ENCODE results near the gene MMD2. TPM values are rescaled to one million over a fixed set of nuclear protein-coding genes. Genes with fewer than 3 reads are reported as not detected.
"Not testable (repeated sequence)": the region's sequence is repeated elsewhere in the genome, so short reads cannot be mapped to it uniquely, and the experiment has no call there.

MMD2 gene
- total RNA-seq: not detected

DNA sequence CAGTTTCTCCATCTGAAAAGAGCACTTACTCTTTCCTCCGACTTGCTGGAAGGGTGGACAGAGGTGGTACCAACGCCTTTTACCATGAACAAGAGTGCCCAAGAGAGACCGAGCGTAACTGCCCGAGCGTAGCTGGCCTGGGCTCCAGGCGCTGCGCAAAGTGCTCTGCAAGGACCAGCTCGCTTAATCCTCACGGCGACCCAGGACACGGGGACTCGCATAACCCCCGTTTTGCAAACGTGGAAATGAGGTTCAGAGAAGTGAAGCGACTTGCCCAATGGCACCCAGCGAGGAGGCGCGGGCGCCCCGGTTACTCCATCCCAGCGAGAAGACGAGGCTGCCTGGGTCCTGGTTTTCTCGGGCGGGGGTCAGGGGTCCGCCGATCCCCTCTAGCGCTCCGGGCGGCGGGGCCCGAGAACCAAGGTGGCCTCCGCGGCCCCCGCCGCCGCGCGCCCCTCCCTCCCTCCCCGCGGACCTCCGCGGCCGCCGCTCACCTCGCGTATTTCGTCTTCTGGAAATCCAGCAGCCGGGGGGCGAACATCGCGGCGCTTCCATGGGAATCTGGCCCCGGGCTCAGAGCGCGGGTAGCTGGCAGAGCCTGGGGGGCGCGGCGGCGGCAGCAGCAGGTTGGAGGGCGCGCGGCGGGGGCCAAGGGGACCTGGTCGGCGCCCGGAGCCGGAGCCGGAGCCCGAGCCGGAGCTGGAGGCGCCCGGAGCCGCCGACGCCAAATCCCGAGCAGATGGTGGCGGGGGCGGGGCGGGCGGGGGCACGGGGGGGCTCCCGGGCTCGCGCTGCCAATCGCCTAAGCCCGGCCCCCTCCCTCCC is at the start of gene MMD2:
MMD2 (minus strand) TSS at position 711 of the 825 bp plus-strand sequence; CDS start at position 541, 170 bp downstream.
- Mint-ChIP-seq H3K4me1 (ENCODE audit: low read depth) (peaks cover 5% of the 10 kb centered on the region), H3K27me3 (ENCODE audit: low read depth) (peaks cover 55% of the 10 kb centered on the region), H3K36me3 (ENCODE audit: insufficient read depth) (no peaks in the 10 kb centered on the region), H3K4me3 (peak within 1 kb of the TSS; percentile 72), H3K9me3 (no peaks in the 10 kb centered on the region)
- ATAC-seq (peak in 1 of 2 donors; percentile 34), DNase-seq (no peak)

GRCh38 chr7:5005066-5005465 is 46.1 kb upstream of the MMD2 start:
- Mint-ChIP-seq H3K4me1 (ENCODE audit: low read depth) (no peaks in the 10 kb centered on the region), H3K36me3 (ENCODE audit: insufficient read depth) (peaks cover 47% of the 10 kb centered on the region), H3K4me3 (no peak overlapping the region), H3K27me3 (ENCODE audit: low read depth) (no peaks in the 10 kb centered on the region), H3K9me3 (peaks cover 5% of the 10 kb centered on the region)
- ATAC-seq: no peak
- DNase-seq: no peak

- H3K36me3 Mint-ChIP-seq (ENCODE audit: insufficient read depth): peaks cover 41% of the 10 kb centered on the region
- H3K4me3 Mint-ChIP-seq: no peak overlapping the region
- ATAC-seq: no peak
- H3K4me1 Mint-ChIP-seq (ENCODE audit: low read depth): peaks cover 5% of the 10 kb centered on the region
- H3K9me3 Mint-ChIP-seq: no peaks in the 10 kb centered on the region
- H3K27me3 Mint-ChIP-seq (ENCODE audit: low read depth): no peaks in the 10 kb centered on the region
- no peak for DNase-seq
Observed at GRCh38 chr7:5001911-5002310, 42.9 kb upstream of the MMD2 start.

GRCh38 chr7:5001003-5001402 is 42.0 kb upstream of the MMD2 start:
- ATAC-seq (no peak), DNase-seq (no peak)
- Mint-ChIP-seq H3K9me3 (no peaks in the 10 kb centered on the region), H3K27me3 (ENCODE audit: low read depth) (no peaks in the 10 kb centered on the region), H3K4me3 (no peak overlapping the region), H3K36me3 (ENCODE audit: insufficient read depth) (peaks cover 41% of the 10 kb centered on the region), H3K4me1 (ENCODE audit: low read depth) (peaks cover 5% of the 10 kb centered on the region)

DNA sequence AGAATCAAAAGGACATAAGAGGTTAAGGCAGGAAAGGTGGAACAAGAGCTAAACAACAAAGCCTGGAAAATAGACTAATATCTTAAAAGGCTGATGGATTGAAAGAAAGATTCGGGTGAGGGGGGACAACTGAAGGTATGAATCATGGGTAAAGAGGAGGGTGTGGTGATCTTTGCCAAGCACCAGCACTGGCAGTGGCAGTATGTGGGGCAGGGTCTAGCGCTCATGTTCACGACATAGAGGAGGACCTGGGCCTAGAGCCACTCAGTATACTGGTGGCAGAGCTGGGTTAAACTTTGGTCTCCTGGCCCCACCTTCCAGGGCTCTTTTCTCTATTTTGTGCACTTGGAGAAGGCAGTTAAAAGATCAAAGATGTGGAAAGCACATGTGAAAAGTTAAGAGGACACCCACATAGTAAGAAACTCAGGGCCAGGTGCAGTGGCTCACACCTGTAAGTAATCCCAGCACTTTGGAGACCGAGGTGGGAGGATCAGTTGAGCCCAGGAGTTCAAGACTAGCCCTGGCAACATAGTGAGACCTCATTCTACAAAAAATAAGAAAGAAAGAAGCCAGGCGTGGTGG is 40.5 kb upstream of the MMD2 start:
- ATAC-seq: peak in 1 of 2 donors; percentile 50
- peaks cover 38% of the 10 kb centered on the region for H3K36me3 Mint-ChIP-seq (ENCODE audit: insufficient read depth)

DNA sequence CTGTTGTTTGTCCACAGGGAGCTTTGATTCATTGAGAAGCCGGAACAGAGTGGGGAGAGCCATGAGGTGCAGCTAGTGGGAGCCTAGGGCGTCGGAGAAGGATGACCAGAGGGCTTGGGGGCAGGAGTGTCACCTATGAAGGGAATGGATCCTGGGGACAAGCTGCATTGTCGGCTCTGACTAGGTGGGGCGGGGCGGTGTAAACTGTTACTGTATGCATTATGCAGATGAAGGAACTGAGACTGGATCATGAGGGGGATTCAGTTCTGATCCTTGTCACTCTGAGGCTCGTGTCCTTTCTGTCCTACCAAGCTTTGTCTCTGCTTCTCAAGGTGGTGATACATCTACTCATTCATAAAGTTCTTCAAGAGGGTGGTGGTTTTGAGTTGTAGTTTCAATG is 39.9 kb upstream of the MMD2 start:
- Mint-ChIP-seq H3K4me3 (no peak overlapping the region), H3K27me3 (ENCODE audit: low read depth) (no peaks in the 10 kb centered on the region), H3K4me1 (ENCODE audit: low read depth) (peaks cover 5% of the 10 kb centered on the region), H3K9me3 (no peaks in the 10 kb centered on the region), H3K36me3 (ENCODE audit: insufficient read depth) (peaks cover 35% of the 10 kb centered on the region)
- DNase-seq (no peak), ATAC-seq (peak; percentile 48 to 56)

More for the DNA sequence above, 40.5 kb upstream of the MMD2 start:
- Mint-ChIP-seq H3K9me3 (no peaks in the 10 kb centered on the region), H3K27me3 (ENCODE audit: low read depth) (no peaks in the 10 kb centered on the region), H3K4me1 (ENCODE audit: low read depth) (peaks cover 5% of the 10 kb centered on the region), H3K4me3 (no peak overlapping the region)
- no peak for DNase-seq

DNA sequence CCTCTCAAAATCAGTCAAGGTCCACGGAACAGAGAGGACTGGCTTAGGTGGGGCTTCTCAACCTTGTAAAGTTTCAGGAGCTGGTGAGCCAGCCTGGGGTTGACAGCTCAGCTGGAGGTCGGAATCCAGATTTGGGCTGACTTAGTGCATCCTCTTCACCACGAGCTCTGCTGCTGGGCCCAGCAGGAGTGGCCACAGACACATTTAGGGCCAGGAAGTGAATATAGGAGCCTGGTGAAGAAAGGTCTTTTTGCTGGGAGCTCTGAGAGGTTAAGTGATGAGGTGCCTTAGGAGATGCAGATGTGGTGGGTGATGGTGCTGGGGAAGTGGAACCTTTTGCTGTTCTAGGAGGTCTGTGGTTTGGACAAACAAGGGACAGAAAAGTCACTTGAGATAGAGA is 39.3 kb upstream of the MMD2 start:
- Mint-ChIP-seq H3K36me3 (ENCODE audit: insufficient read depth) (peaks cover 37% of the 10 kb centered on the region), H3K27me3 (ENCODE audit: low read depth) (no peaks in the 10 kb centered on the region), H3K4me3 (no peak overlapping the region), H3K4me1 (ENCODE audit: low read depth) (peaks cover 5% of the 10 kb centered on the region), H3K9me3 (no peaks in the 10 kb centered on the region)
- ATAC-seq (no peak), DNase-seq (no peak)

- no peak overlapping the region for H3K4me3 Mint-ChIP-seq
- DNase-seq: no peak
- no peaks in the 10 kb centered on the region for H3K27me3 Mint-ChIP-seq (ENCODE audit: low read depth)
- H3K9me3 Mint-ChIP-seq: no peaks in the 10 kb centered on the region
- no peak for ATAC-seq
- H3K36me3 Mint-ChIP-seq (ENCODE audit: insufficient read depth): peaks cover 31% of the 10 kb centered on the region
- H3K4me1 Mint-ChIP-seq (ENCODE audit: low read depth): peaks cover 5% of the 10 kb centered on the region
Observed at GRCh38 chr7:4996696-4997222, 37.8 kb upstream of the MMD2 start.

DNA sequence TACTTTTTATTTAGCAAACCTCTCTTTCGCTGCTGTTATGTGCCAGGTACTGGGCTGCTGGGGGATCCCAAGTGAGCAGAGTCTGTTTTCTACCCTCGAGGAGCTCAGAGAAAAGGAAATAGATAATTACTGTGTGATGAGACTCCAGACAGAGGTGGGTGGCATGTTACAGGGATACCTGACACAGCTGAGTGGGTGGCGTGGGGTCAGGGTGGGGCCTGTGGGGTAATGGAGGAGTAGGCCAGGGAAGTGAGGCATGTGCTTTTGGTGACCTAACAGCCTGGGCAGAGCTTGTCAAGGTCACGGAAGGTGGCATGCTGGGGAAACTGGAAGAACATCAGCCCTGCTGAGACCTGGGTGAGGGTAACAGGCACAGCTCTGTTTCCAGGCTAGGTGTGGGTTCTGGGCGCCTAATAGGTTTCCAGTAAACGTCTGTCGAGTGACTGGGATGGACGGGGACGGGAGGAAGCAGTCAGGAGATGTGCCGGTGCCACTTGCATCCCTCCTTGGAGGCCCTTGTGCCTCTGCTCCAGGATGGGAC is 36.5 kb upstream of the MMD2 start:
- H3K36me3 Mint-ChIP-seq (ENCODE audit: insufficient read depth): peaks cover 27% of the 10 kb centered on the region
- no peaks in the 10 kb centered on the region for H3K9me3 Mint-ChIP-seq
- no peak for DNase-seq
- H3K4me1 Mint-ChIP-seq (ENCODE audit: low read depth): peaks cover 5% of the 10 kb centered on the region
- H3K27me3 Mint-ChIP-seq (ENCODE audit: low read depth): no peaks in the 10 kb centered on the region
- ATAC-seq: no peak
- H3K4me3 Mint-ChIP-seq: no peak overlapping the region

- Mint-ChIP-seq H3K27me3 (ENCODE audit: low read depth) (no peaks in the 10 kb centered on the region), H3K4me3 (no peak overlapping the region), H3K9me3 (no peaks in the 10 kb centered on the region), H3K4me1 (ENCODE audit: low read depth) (peaks cover 2% of the 10 kb centered on the region), H3K36me3 (ENCODE audit: insufficient read depth) (peaks cover 31% of the 10 kb centered on the region)
- ATAC-seq (no peak), DNase-seq (no peak)
Observed at GRCh38 chr7:4993471-4993870, 34.5 kb upstream of the MMD2 start.

DNA sequence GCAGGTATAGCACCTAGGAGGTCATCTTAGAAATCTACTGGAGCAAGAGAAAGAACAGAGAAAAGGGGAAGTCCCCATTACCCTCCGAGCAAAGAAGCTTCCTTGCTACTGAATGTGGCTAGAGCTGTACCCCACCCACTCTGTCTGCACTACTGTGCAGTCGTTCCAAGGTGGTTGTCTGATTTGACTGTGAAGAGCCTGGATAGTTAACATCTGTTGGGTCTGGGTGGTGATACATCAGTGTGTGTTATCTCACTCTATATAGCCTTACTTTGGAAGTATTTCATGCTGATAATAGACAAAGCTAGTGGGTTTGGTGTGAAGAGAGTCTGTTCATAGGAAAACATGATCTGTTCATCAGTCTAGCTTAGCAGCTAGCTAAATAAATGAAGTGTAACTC is 23.8 kb upstream of the MMD2 start:
- peak; percentile 96 to 99 for ATAC-seq
- H3K4me1 Mint-ChIP-seq (ENCODE audit: low read depth): peaks cover 36% of the 10 kb centered on the region
- not testable (repeated sequence) for DNase-seq; H3K4me3 Mint-ChIP-seq; H3K27me3 Mint-ChIP-seq (ENCODE audit: low read depth); H3K9me3 Mint-ChIP-seq
- peaks cover 47% of the 10 kb centered on the region for H3K36me3 Mint-ChIP-seq (ENCODE audit: insufficient read depth)

DNA sequence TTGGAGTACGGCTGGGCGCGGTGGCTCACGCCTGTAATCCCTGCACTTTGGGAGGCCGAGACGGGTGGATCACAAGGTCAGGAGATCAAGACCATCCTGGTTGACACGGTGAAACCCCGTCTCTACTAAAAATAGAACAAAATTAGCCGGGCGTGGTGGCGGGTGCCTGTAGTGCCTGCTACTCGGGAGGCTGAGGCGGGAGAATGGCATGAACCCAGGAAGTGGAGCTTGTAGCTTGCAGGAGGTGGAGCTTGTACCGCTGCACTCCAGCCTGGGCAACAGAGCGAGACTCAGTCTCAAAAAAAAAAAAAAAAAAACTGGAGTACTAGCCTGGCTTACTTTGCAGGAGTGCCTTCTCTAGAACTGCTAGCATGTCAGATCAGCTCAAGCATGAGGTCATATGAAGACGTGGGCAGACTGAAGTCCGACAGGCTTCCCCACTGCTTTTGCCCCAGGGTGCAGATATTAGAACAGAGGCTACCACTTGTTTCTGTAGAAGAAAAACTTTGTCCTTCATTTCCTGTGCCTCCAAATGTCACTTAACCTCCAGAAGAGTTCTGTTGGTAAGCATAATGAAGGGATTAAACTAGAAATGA is 22.4 kb upstream of the MMD2 start:
- not testable (repeated sequence) for DNase-seq; H3K27me3 Mint-ChIP-seq (ENCODE audit: low read depth); ATAC-seq; H3K4me3 Mint-ChIP-seq; H3K9me3 Mint-ChIP-seq
- Mint-ChIP-seq H3K36me3 (ENCODE audit: insufficient read depth) (peaks cover 38% of the 10 kb centered on the region), H3K4me1 (ENCODE audit: low read depth) (peaks cover 39% of the 10 kb centered on the region)

GRCh38 chr7:4975626-4976025 is 16.6 kb upstream of the MMD2 start:
- peaks cover 30% of the 10 kb centered on the region for H3K4me1 Mint-ChIP-seq (ENCODE audit: low read depth)
- not testable (repeated sequence) for H3K9me3 Mint-ChIP-seq

GRCh38 chr7:4973728-4974198 is 14.8 kb upstream of the MMD2 start:
- peak; percentile 96 to 97 for ATAC-seq

More at GRCh38 chr7:4975626-4976025, 16.6 kb upstream of the MMD2 start:
- not testable (repeated sequence) for DNase-seq; H3K27me3 Mint-ChIP-seq (ENCODE audit: low read depth); ATAC-seq
- peaks cover 16% of the 10 kb centered on the region for H3K36me3 Mint-ChIP-seq (ENCODE audit: insufficient read depth)
- peak overlapping the region; percentile 66 for H3K4me3 Mint-ChIP-seq

More at GRCh38 chr7:4973728-4974198, 14.8 kb upstream of the MMD2 start:
- H3K4me1 Mint-ChIP-seq (ENCODE audit: low read depth): peaks cover 20% of the 10 kb centered on the region
- no peaks in the 10 kb centered on the region for H3K9me3 Mint-ChIP-seq
- H3K36me3 Mint-ChIP-seq (ENCODE audit: insufficient read depth): peaks cover 15% of the 10 kb centered on the region
- H3K4me3 Mint-ChIP-seq: peak overlapping the region; percentile 94
- no peaks in the 10 kb centered on the region for H3K27me3 Mint-ChIP-seq (ENCODE audit: low read depth)
- peak; percentile 87 for DNase-seq

All from activated T-cell treated with anti-CD3 and anti-CD28 coated beads, Interleukin-2, amount 50 U/mL, for 4 hours (primary cell).